ENCODE measurements around the gene IGSF3.
"Not testable (repeated sequence)": the region's sequence is repeated elsewhere in the genome, so short reads cannot be mapped to it uniquely, and the experiment has no call there.

DNA sequence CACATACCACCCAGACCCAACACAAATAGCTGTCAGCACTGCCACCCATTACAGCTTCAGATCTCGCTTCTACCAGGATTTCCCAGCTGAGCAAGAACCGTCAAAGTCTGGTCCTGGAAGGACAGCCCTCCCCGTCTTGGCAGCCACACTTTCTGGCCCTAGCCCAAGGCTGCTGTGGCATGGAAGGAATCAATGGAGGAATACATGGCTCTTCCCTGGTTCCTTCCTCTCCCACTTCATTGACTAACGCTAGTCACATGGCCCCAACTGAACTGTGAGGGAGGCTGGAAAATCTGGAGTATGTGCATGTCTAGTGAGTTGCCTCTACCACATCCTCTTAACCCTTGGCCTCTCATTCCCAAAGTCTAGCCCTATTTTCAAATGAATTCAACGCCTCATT lies 18.5 kb downstream of the IGSF3 start:
- not testable (repeated sequence) for TF ChIP-seq POLR2A (IDR thresholded peaks at IDR 0.05)
- TF ChIP-seq, protein P1, sequence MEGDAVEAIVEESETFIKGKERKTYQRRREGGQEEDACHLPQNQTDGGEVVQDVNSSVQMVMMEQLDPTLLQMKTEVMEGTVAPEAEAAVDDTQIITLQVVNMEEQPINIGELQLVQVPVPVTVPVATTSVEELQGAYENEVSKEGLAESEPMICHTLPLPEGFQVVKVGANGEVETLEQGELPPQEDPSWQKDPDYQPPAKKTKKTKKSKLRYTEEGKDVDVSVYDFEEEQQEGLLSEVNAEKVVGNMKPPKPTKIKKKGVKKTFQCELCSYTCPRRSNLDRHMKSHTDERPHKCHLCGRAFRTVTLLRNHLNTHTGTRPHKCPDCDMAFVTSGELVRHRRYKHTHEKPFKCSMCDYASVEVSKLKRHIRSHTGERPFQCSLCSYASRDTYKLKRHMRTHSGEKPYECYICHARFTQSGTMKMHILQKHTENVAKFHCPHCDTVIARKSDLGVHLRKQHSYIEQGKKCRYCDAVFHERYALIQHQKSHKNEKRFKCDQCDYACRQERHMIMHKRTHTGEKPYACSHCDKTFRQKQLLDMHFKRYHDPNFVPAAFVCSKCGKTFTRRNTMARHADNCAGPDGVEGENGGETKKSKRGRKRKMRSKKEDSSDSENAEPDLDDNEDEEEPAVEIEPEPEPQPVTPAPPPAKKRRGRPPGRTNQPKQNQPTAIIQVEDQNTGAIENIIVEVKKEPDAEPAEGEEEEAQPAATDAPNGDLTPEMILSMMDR (IDR thresholded peaks at IDR 0.05), result not testable (repeated sequence)
